HEK293 (cell line): ENCODE results near the gene B4GALT1.

Experiments used
- CTCF ChIA-PET: fragments of 350-600 bp; formaldehyde crosslinking; extraction: SDS; loops from one replicate; lab custom pipeline; 2021; ENCODE audit warnings: antibody characterized with exemption; lab: Yijun Ruan, JAX
- POLR2A ChIA-PET: fragments of 300-600 bp; formaldehyde crosslinking; extraction: SDS; loops from one replicate; lab custom pipeline; 2020; ENCODE audit warnings: antibody characterized with exemption, inconsistent platforms; lab: Yijun Ruan, JAX
- H3K27ac ChIP-seq: fragments of 200-500 bp; sonication (Bioruptor generic); 2 replicates; pipeline ENCODE4 v1.5.1; 2014; ENCODE audit warnings: low read depth, low read length, control low read depth, inconsistent platforms; ENCODE audit errors: extremely low read depth
- H3K36me3 ChIP-seq, 2 experiments: fragments of 200-500 bp in 1 of 2; sonication (Bioruptor generic) in 1 of 2; 1 replicate in 1 of 2; 2 replicates in 1 of 2; pipeline ENCODE4 v1.5.1; 2014 to 2017; ENCODE audit warnings: inconsistent platforms in 2 of 2, low read length in 2 of 2; ENCODE audit not compliant: control insufficient read depth in 2 of 2, insufficient read depth in 1 of 2
- H3K4me1 ChIP-seq: fragments of 200-500 bp; sonication (Bioruptor generic); 2 replicates; pipeline ENCODE4 v1.5.1; 2014; ENCODE audit warnings: mild to moderate bottlenecking, low read length, inconsistent platforms; ENCODE audit not compliant: control insufficient read depth, insufficient read depth
- H3K4me3 ChIP-seq: 2 replicates; pipeline ENCODE4 v1.5.1; 2011; ENCODE audit warnings: low read depth, mild to moderate bottlenecking, control low read depth, low read length, moderate library complexity
- H3K9me3 ChIP-seq: fragments of 200-500 bp; sonication (Bioruptor generic); 2 replicates; pipeline ENCODE4 v1.5.1; 2014; ENCODE audit warnings: low read depth, low read length, inconsistent platforms; ENCODE audit not compliant: control insufficient read depth, insufficient read depth
- EGR2 ChIP-seq: fragments of 450-650 bp; formaldehyde crosslinking; IDR thresholded peaks from 2 replicates; pipeline ENCODE4 v1.5.1; 2016; ENCODE audit warnings: low read depth, missing biosample characterization, missing genetic modification characterization
- HOXC10 ChIP-seq: sonication (generic); formaldehyde crosslinking; IDR thresholded peaks from 2 replicates; pipeline ENCODE4 v1.8.1; 2023; ENCODE audit warnings: mild to moderate bottlenecking, missing genetic modification reagents
- IKZF3 ChIP-seq: fragments of 450-650 bp; IDR thresholded peaks from 2 replicates; pipeline ENCODE4 v1.5.0; 2018; ENCODE audit warnings: missing biosample characterization, mild to moderate bottlenecking, missing genetic modification characterization, moderate library complexity
- PRDM1 ChIP-seq: fragments of 450-650 bp; formaldehyde crosslinking; IDR thresholded peaks from 2 replicates; pipeline ENCODE4; 2016; ENCODE audit warnings: missing biosample characterization, missing genetic modification characterization
- SP2 ChIP-seq: fragments of 450-650 bp; formaldehyde crosslinking; IDR thresholded peaks from 2 replicates; pipeline ENCODE4 v1.5.1; 2016; ENCODE audit warnings: missing biosample characterization, missing genetic modification characterization
- WT1 ChIP-seq: fragments of 450-650 bp; formaldehyde crosslinking; IDR thresholded peaks from 2 replicates; pipeline ENCODE4 v1.5.1; 2016; ENCODE audit warnings: missing biosample characterization, missing genetic modification characterization
- ZEB2 ChIP-seq: fragments of 450-650 bp; formaldehyde crosslinking; IDR thresholded peaks from 2 replicates; pipeline ENCODE4 v1.5.1; 2016; ENCODE audit warnings: missing biosample characterization, missing genetic modification characterization
- ZFHX2 ChIP-seq: fragments of 450-650 bp; formaldehyde crosslinking; conservative IDR thresholded peaks from 2 replicates; pipeline ENCODE4 v1.5.1; 2016; ENCODE audit warnings: missing biosample characterization, missing genetic modification characterization
- ZFP41 ChIP-seq: fragments of 450-650 bp; formaldehyde crosslinking; IDR thresholded peaks from 2 replicates; pipeline ENCODE4 v1.5.1; 2016; ENCODE audit warnings: missing biosample characterization, missing genetic modification characterization, borderline replicate concordance
- ZNF10 ChIP-seq: fragments of 450-650 bp; formaldehyde crosslinking; IDR thresholded peaks from 2 replicates; pipeline ENCODE4 v1.5.1; 2017; ENCODE audit warnings: missing biosample characterization, missing genetic modification characterization
- ZNF174 ChIP-seq: fragments of 450-650 bp; formaldehyde crosslinking; IDR thresholded peaks from 2 replicates; pipeline ENCODE4 v1.5.0; 2017; ENCODE audit warnings: missing biosample characterization, mild to moderate bottlenecking, missing genetic modification characterization
- ZNF211 ChIP-seq: fragments of 450-650 bp; formaldehyde crosslinking; IDR thresholded peaks from 2 replicates; pipeline ENCODE4 v1.5.1; 2016; ENCODE audit warnings: low read depth, missing biosample characterization, missing genetic modification characterization
- ZNF214 ChIP-seq: fragments of 450-650 bp; formaldehyde crosslinking; IDR thresholded peaks from 2 replicates; pipeline ENCODE4 v1.5.1; 2017; ENCODE audit warnings: missing biosample characterization, mild to moderate bottlenecking, missing genetic modification characterization, borderline replicate concordance
- ZNF223 ChIP-seq: fragments of 450-650 bp; formaldehyde crosslinking; IDR thresholded peaks from 2 replicates; pipeline ENCODE4 v1.5.1; 2016; ENCODE audit warnings: missing biosample characterization, missing genetic modification characterization
- ZNF266 ChIP-seq: fragments of 450-650 bp; formaldehyde crosslinking; IDR thresholded peaks from 2 replicates; pipeline ENCODE4 v1.5.1; 2016; ENCODE audit warnings: missing biosample characterization, missing genetic modification characterization, low read depth
- ZNF292 ChIP-seq: fragments of 450-650 bp; formaldehyde crosslinking; IDR thresholded peaks from 2 replicates; pipeline ENCODE4 v1.5.1; 2016; ENCODE audit warnings: low read depth, missing biosample characterization, missing genetic modification characterization, borderline replicate concordance
- ZNF433 ChIP-seq: fragments of 450-650 bp; formaldehyde crosslinking; IDR thresholded peaks from 2 replicates; pipeline ENCODE4 v1.5.1; 2016; ENCODE audit warnings: missing biosample characterization, missing genetic modification characterization, low read depth
- ZNF473 ChIP-seq: fragments of 450-650 bp; formaldehyde crosslinking; IDR thresholded peaks from 2 replicates; pipeline ENCODE4 v1.5.1; 2017; ENCODE audit warnings: missing biosample characterization, missing genetic modification characterization
- ZNF549 ChIP-seq: fragments of 450-650 bp; IDR thresholded peaks from 2 replicates; pipeline ENCODE4 v1.5.1; 2018; ENCODE audit warnings: missing biosample characterization, missing genetic modification characterization, mild to moderate bottlenecking, inconsistent platforms, moderate library complexity
- ZNF701 ChIP-seq: fragments of 450-650 bp; formaldehyde crosslinking; IDR thresholded peaks from 2 replicates; pipeline ENCODE4 v1.5.1; 2016; ENCODE audit warnings: missing biosample characterization, missing genetic modification characterization
- TF ChIP-seq, protein P1 (sequence below): fragments of 450-650 bp; formaldehyde crosslinking; optimal IDR thresholded peaks from 2 replicates; pipeline ENCODE3; 2016; ENCODE audit warnings: missing biosample characterization, mild to moderate bottlenecking, missing genetic modification characterization
- TF ChIP-seq, protein P2 (sequence below): fragments of 450-650 bp; formaldehyde crosslinking; IDR thresholded peaks from 2 replicates; pipeline ENCODE4 v1.5.1; 2016; ENCODE audit warnings: missing biosample characterization, missing genetic modification characterization

The B4GALT1 gene

DNA sequence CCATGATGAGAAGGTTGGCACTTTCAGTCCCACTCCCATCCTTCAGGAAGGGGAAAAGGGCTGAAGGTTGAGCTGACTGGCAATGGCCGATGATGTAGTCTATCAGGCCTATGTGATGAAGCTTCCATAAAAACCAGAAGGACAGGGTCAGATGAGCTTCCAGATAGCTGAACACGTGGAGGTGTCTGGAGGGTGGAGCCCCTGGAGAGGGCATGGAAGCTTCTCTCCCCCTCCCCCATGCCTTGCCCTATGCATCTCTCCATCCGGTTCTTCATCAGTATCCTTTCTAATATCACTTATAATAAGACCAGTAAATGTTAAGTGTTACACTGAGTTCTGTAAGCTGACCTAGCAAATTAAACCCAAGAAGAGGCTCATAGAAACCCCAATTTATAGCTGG, 58.0 kb downstream of the B4GALT1 start:
- POLR2A ChIA-PET: interaction anchor here (0.7 kb wide), 1 partner anchor 58 kb away, joined by 3 read pairs; the partner anchor contains the start of gene B4GALT1
- TF ChIP-seq ZNF174 (tag by site-specific recombination) (no peak), HOXC10 (CRISPR knock-in tag) (no peak), IKZF3 (tag by site-specific recombination) (no peak), ZFP41 (tag by site-specific recombination) (no peak), ZFHX2 (tag by site-specific recombination) (no peak), SP2 (tag by site-specific recombination) (no peak), ZNF549 (tag by site-specific recombination) (no peak), ZNF214 (tag by site-specific recombination) (no peak), WT1 (tag by site-specific recombination) (no peak), ZNF10 (tag by site-specific recombination) (no peak), ZNF266 (tag by site-specific recombination) (no peak), ZNF211 (tag by site-specific recombination) (no peak), ZNF701 (no peak), ZNF292 (tag by site-specific recombination) (no peak)
- TF ChIP-seq, protein P1, sequence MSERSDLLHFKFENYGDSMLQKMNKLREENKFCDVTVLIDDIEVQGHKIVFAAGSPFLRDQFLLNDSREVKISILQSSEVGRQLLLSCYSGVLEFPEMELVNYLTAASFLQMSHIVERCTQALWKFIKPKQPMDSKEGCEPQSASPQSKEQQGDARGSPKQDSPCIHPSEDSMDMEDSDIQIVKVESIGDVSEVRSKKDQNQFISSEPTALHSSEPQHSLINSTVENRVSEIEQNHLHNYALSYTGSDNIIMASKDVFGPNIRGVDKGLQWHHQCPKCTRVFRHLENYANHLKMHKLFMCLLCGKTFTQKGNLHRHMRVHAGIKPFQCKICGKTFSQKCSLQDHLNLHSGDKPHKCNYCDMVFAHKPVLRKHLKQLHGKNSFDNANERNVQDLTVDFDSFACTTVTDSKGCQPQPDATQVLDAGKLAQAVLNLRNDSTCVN (tag by site-specific recombination): no peak
- Histone ChIP-seq H3K4me3 (no peak overlapping the region), H3K4me1 (no peaks in the 10 kb centered on the region), H3K36me3 (peaks cover 0 to 30% of the 10 kb centered on the region in 2 experiments; a peak in 1 of 3 replicates), H3K27ac (no peak overlapping the region), H3K9me3 (no peaks in the 10 kb centered on the region)
- CTCF ChIA-PET: interaction anchor here (0.7 to 1.0 kb wide), 3 partner anchors 114 to 125 kb away, joined by 3 read pairs; no protein-coding TSS in a partner anchor

DNA sequence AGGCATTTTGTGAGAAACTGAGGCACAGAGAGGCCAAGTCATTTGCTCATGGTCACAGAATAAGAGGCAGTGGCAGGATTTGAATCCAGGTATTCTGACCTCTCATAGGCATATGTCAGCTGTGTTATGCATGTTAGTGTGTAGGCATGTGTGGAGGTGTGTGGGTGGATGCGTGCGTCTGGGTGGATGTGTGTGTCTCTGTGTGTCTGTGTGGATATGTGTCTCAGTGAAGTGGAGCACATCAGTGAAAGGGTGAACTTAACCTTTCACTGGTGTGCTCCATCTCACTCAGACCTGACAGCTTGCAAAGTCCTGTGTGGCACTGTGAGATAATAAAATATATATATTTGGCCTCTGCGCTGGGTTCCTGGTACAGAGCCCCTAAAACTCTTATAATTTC, 58.7 kb downstream of the B4GALT1 start:
- no peaks in the 10 kb centered on the region for H3K4me1 ChIP-seq
- CTCF ChIA-PET: interaction anchor here (0.7 to 0.8 kb wide), 2 partner anchors 117 to 358 kb away, joined by 3 read pairs; no protein-coding TSS in a partner anchor
- no peak overlapping the region for H3K27ac ChIP-seq
- peaks cover 0 to 24% of the 10 kb centered on the region in 2 experiments; a peak in 1 of 3 replicates for H3K36me3 ChIP-seq
- POLR2A ChIA-PET: no interaction called here
- H3K4me3 ChIP-seq: no peak overlapping the region
- TF ChIP-seq EGR2 (tag by site-specific recombination) (peak; percentile 26; the same call in 1 of the 2 replicates), ZNF10 (tag by site-specific recombination) (no peak), ZEB2 (tag by site-specific recombination) (no peak), PRDM1 (peak; percentile 51; the same call in 1 of the 2 replicates), ZFHX2 (tag by site-specific recombination) (peak; percentile 55)
- no peaks in the 10 kb centered on the region for H3K9me3 ChIP-seq

DNA sequence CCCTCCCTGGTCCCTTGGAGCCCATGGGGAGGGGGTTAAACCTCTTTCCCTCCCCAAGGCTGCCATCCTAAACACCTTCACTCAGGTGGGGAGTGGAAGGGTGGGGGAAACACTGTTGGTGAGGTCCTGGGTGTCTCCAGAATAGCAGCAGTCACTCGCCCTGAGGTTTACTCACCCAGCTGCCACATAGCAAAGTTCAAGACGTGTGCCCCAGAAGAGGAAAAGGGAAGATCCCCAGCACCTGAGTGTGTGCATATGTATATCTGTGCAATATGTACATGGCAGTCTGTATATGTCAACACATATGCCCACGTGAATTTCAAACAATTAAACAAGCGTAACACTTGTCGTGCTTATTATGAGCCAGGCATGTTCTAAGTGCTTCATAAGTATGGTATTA, 59.4 kb downstream of the B4GALT1 start:
- TF ChIP-seq ZNF223 (no peak), ZNF473 (tag by site-specific recombination) (no peak), ZNF433 (tag by site-specific recombination) (no peak)
- TF ChIP-seq, protein P2, sequence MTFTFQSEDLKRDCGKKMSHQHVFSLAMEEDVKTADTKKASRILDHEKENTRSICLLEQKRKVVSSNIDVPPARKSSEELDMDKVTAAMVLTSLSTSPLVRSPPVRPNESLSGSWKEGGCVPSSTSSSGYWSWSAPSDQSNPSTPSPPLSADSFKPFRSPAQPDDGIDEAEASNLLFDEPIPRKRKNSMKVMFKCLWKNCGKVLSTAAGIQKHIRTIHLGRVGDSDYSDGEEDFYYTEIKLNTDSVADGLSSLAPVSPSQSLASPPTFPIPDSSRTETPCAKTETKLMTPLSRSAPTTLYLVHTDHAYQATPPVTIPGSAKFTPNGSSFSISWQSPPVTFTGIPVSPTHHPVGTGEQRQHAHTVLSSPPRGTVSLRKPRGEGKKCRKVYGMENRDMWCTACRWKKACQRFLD (tag by site-specific recombination): no peak
- Histone ChIP-seq H3K27ac (no peak overlapping the region), H3K36me3 (peaks cover 0 to 17% of the 10 kb centered on the region in 2 experiments; a peak in 1 of 3 replicates), H3K4me3 (no peak overlapping the region), H3K9me3 (no peaks in the 10 kb centered on the region), H3K4me1 (no peaks in the 10 kb centered on the region)
- ChIA-PET POLR2A (interaction anchor here (0.5 kb wide), 1 partner anchor 62 kb away, joined by 5 read pairs; no protein-coding TSS in a partner anchor), CTCF (no interaction called here)
